ENCODE results near the gene TLCD1.

GRCh38 chr17:28686296-28686695 is 39.7 kb downstream of the TLCD1 start:
- no peak for TF ChIP-seq CTCF (tag by site-specific recombination; IDR thresholded peaks at IDR 0.05)
- TF ChIP-seq ZNF792 (tag by site-specific recombination; IDR thresholded peaks at IDR 0.05): no peak
- TF ChIP-seq PATZ1 (tag by site-specific recombination; IDR thresholded peaks at IDR 0.05): no peak
- no peak for TF ChIP-seq ZNF10 (tag by site-specific recombination; IDR thresholded peaks at IDR 0.05)
- no peak for TF ChIP-seq ZNF140 (tag by site-specific recombination; IDR thresholded peaks at IDR 0.05)
- TF ChIP-seq ZNF837 (tag by site-specific recombination; IDR thresholded peaks at IDR 0.05): no peak
- no peak for TF ChIP-seq ZNF324 (tag by site-specific recombination; IDR thresholded peaks at IDR 0.05)
- no peak for TF ChIP-seq IKZF3 (tag by site-specific recombination; IDR thresholded peaks at IDR 0.05)
- TF ChIP-seq KLF9 (tag by site-specific recombination; IDR thresholded peaks at IDR 0.05; ENCODE audit: low read depth): no peak
- TF ChIP-seq ZNF623 (tag by site-specific recombination; IDR thresholded peaks at IDR 0.05): no peak
- no peak for TF ChIP-seq ZNF423 (tag by site-specific recombination; IDR thresholded peaks at IDR 0.05)
- TF ChIP-seq ZIC2 (tag by site-specific recombination; IDR thresholded peaks at IDR 0.05): no peak
- no peak for TF ChIP-seq PRDM1 (tag by site-specific recombination; IDR thresholded peaks at IDR 0.05)
- TF ChIP-seq HOXA7 (CRISPR knock-in tag; IDR thresholded peaks at IDR 0.05; ENCODE audit: borderline replicate concordance): no peak
